Activated CD4-positive, alpha-beta T cell treated with anti-CD3 and anti-CD28 coated beads, Interleukin-2, Interleukin-4, amounts not matched to agents 100 ng/mL and 50 ng/mL, durations not matched to agents 16 hours and 8 hours (primary cell): Measurements from ENCODE around the gene BRCA2.

ENCODE experiments used
- DNase-seq: peaks from one replicate; pipeline ENCODE4 v3.0.0-alpha.2; 2020; ENCODE audit warnings: low spot score

The BRCA2 gene

DNA sequence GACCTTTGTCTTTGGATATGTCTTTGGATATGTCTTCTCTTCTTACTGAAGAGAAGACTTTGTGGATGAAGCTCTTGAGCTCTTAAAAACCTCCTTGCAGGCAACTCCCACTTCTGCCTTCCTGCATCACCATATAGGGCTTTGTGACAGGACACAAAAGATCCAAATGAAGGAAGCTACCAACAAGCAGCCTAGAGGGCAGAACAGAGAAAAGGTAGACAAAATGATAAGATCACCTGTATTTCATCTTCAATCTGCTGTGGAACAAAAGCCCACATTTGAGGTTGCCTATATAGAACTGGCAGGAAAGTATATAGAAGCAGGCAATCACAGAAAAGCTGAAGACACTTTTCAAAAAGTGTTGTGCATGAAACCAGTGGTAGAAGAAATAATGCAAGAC lies 70.1 kb downstream of the BRCA2 start:
- no peak for DNase-seq

DNA sequence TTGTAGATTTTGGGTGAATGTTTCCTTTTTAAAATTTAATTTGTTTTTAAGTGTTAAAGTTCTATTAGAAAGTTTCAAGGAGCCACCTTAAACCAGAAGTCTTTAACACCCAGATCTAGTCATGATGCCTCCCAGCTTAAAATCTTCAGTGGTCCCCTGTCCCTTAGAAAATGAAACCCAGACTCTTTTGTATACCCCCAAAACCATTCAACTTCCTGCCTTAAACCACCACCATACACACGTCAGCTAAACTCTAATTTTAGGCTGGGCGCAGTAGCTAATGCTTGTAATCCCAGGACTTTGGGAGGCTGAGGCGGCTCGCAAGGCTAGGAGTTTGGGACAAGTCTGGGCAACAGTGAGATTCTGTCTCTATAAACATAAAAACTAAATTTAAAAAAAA lies 74.7 kb downstream of the BRCA2 start:
- no peak for DNase-seq

DNA sequence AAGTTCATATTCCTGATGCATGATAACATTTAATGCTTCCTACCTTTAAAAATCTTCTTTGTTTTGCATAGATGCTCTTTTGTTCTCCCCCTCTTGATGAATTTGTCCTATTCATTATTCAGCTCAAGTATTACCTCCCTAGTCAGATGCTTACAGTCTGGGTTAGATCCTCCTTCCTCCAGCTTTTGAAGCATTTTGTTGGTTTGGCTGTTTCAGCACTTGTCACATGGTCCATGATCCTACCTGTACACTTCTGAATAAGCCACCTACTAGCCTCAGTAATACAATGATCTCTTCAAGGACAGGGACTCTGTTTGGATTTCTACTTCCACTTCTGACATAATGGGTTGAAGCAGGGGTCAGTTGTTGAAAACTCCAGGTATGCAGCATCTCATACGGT lies 75.2 kb downstream of the BRCA2 start:
- no peak for DNase-seq

DNA sequence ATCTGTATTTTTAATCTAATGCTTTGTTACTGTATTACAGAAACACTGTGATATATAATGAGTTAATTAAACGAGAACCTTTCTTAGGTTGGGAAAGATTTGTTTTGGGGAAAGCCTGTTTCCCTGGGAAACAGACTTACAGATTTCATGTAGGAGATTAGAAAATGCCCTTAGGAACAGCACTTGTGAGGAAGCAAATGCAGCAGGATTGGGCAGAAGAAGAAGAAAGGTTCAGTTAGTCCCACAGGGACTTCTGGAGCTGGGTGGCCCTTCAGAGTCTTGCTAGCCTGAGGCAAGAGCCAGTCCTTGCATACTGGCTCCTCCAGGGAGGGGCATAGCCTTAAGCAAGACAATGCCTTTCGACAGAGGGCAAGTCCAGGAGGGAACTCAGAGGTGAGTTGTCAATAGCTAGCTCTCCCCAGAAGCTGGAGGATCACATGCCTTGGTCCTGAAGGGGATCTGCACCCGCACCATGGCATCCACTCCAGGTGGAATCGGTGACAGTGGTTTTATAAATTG lies 75.9 kb downstream of the BRCA2 start:
- DNase-seq: no peak

DNA sequence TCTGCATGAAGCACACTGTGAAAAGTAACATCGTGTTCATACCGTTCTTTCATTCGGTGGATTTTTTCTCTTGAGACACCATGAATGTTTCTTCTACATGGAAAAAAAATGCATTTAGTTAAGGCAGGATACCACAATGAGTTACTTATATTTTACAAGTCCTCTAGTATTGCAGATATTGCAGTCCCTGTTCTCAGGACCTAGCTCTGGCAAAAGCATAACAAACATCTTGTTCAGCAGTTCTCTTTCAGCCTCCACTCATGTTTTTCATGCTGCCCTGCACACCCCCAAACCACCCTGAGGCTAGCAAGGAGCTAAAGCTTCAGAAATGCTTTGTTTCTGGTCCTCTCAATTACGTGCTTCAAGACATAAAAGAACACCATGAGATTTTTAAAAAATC lies 87.8 kb downstream of the BRCA2 start:
- DNase-seq: no peak

DNA sequence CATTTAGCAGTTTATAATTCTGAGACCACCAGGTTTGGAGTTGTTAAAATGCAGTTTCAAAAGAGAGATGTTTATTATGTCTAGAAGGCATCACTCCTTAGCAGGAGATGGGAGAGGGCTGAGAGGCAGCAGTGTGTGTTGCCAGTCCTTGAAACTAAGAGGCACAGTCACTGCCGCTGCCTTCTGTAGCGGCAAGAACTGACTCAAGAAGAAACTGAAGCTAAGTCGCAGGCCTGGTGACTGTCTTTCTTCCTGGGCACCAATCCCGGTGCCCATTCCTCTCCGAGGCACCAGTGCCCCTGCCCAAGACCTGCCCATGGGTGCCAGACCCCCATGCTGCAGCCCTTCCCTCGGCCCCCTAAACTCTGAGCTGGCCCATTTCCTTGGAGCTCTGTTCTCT lies 92.5 kb downstream of the BRCA2 start:
- DNase-seq: peak; percentile 50

DNA sequence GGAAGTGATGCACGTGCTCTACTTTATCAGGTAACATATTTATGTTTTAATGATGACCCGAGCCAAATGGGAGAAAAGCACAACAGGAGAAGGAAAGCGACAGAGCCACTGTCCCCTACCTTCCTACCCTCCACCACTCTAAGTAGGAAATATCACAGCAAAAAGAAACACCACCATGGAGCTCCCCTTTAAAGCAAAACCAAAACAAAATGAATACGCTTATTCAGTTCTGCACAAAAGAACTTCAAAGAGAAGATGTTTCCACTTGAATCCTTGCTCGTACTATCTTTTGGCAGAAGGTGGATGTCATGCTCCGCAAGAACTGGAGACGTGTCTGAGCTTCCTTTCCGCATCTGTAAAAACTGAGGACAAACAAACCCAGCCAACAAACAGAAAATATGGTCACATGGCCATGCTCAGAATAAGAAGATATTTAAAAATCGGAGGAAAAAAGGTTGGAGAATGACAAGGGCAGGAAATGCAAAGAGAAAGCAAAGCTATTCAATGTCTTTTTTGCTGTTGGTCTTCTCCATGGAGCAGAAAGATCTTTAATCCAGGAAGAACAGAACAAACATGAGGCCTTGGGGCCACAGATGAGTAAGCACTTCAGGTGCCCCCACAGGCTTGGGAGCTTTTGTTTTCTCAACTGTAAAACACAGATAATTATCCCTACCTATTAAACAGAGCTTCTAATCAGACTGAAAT lies 93.1 kb downstream of the BRCA2 start:
- DNase-seq: no peak

DNA sequence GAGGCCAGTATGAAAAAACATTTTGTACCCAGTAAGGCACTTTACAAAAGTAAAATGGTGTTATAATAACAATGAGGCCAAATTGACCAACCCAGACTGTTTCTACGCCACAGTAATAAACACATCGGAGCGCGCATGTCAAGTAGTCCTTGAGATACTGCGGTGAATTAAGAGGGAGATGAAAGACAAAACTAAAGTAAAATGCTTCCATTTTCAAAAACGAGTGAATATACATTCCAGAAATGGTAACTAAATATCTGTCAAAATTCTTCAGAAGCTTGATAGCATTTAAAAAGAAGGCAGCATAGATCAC lies 93.6 kb downstream of the BRCA2 start:
- DNase-seq: no peak

DNA sequence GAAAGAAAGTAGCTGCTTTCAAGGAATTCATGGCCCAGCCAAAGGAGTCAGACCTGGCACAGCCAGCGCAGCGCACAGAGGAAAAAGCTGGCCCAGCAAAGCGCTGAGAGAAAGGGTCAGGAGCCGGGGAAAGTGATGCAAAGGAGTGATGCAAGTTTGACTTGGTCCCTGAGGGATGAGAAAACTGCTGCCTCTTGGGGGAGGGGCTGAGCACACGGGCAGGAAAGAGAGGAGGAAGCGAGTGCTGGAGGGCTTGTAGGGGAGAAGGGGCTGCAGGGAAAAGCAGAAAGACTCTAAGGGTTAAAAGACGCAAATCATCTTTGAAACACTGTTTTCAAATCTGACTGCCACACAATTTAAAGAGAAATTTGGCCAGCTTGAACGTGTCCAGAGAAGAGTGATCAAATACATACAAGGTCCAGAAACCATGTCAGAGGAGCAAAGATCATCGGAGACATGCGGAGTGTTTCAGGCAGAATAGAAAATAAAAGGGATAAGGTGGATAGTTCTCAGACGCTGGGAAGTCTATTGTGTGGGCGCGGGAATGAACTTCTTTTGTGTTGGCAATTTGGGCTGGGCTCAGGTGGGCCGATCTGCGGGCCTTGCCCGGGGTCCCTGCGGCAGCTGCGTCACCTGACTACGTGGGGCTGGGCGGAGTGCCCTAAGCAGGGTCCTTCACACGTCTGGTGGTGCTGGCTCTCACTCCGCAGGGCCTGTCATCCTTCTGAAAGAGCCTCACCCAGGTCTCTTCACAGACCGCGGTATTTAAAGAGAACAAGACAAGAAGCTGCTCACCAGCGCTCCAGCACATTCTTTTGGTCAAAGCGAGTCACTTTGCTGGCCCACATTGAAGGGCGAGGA lies 94.5 kb downstream of the BRCA2 start:
- DNase-seq: no peak

DNA sequence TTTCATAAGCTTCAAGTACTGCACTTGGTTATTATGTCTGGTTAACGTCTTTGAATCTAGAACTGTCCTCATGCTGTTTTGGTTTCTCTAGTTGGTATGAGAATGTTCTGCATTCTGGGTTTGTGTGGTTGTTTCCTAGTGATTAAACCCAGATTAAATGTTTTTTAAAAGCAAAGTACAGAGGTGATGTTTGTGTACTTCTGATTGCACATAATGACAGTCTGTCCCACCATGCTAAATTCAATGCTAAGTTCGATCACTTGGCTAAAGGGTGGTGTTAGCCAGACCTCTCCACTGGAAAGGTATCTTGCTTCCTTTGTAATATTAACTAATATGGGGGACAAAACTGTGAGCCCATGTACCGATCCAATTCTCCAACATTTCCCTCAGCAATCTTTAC lies 98.0 kb downstream of the BRCA2 start:
- DNase-seq: no peak

DNA sequence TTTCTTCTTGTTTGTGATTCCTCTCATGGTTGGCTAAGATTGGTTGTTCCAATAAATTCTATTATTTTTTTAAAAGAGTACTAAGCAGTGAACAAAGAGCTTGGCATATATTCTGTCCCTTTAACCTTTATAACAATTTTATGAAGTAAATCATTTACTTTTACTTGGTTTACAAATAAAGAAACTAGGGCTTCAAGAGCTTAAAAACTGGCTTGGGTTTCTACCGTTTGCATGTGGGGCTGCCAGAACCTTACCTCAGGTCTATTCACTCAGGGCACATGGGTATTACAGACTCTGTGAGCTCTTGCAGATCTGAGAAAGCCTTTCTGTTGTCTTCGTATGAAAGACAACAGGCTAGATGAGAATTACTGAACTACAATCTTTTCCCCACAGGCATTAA lies 99.3 kb downstream of the BRCA2 start:
- DNase-seq: no peak

DNA sequence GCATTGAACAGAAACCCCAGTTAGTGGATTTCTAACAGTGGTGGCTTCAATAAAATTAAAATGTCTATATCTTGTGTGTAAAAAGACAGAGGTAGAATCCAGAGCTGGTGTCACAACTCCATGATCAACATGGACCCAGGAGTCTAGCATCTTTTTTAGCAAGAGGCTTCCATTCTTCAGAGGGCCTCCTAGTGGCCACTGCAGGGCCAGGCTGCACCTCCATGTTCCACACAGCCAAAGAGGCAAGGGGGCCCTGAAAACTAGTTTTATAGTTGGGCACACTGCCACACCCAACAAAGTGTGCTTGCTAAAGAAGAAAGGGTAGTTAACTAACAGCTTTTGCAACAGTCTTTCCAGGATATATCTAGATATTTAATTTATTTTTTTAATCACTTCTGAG lies 99.7 kb downstream of the BRCA2 start:
- peak; percentile 21 for DNase-seq

DNA sequence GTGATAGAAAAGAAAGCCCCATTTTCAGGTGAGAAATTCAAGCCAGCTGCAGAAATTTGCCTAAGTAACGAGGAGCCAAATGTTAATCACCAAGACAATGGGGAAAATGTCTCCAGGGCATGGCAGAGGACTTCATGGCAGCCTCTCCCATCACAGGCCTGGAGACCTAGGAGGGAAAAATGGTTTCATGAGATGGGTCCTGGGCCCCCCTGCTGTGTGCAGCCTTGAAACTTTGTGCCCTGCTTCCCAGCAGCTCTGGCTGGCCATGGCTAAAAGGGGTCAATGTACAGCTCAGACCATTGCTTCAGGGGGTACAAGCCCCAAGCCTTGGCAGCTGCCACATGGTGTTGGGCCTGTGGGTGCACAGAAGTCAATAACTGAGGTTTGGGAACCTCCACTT lies 102.7 kb downstream of the BRCA2 start:
- no peak for DNase-seq

DNA sequence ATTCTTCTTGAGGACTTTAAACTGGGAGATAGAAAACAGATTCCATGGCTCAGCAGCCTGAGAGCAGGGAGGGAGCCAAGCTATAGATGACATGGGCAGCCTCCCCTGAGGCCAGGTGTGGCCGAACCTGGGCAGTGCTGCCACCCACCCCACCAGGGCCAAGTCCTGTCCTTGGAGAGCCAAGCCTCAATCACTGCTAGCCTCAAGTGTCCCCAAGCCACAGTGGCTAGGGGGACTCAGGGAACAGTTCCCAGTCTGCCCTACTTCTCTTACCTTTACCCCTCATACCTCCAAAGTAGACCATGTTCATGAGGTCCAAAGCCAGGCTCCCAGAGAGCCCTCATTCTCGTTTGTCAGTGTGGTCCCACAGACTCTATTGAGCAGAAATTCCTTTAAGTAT lies 104.6 kb downstream of the BRCA2 start:
- DNase-seq: no peak

DNA sequence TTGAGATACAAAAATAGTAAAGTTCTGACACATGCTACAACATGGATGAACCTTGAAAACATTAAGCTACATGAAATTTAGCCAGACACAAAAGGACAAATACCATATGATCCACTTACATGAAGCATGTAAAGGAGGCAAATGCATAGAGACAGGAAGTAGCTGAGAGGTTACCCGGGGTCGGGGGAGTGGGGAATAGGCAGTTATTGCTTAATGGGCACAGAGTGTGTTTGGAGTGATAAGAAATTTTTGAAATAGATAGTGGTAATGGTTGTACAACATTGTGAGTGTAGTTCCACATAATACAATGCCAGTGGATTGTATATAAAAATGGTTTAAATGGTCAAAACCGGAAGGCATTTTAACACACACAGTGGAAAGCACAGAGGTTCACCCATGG lies 108.3 kb downstream of the BRCA2 start:
- DNase-seq: no peak

DNA sequence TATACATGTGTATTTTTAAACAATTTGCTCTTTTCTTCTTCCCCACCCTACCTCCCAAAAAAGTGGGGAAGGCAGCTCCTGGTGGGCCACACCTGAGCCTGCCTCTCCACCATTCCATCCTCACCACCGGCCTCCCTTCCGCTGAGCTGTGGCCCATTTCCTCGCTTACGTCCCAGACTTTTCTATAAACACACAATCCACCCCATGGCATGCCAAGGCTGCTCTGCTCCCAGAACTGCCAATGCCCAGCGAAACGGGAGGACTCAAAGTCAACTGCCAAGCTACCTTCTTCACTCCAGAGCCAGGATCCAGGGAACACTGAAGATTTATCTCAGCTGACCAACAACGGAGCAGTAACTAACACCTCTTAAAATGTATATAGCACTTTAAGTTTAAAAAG lies 109.8 kb downstream of the BRCA2 start:
- DNase-seq: no peak

DNA sequence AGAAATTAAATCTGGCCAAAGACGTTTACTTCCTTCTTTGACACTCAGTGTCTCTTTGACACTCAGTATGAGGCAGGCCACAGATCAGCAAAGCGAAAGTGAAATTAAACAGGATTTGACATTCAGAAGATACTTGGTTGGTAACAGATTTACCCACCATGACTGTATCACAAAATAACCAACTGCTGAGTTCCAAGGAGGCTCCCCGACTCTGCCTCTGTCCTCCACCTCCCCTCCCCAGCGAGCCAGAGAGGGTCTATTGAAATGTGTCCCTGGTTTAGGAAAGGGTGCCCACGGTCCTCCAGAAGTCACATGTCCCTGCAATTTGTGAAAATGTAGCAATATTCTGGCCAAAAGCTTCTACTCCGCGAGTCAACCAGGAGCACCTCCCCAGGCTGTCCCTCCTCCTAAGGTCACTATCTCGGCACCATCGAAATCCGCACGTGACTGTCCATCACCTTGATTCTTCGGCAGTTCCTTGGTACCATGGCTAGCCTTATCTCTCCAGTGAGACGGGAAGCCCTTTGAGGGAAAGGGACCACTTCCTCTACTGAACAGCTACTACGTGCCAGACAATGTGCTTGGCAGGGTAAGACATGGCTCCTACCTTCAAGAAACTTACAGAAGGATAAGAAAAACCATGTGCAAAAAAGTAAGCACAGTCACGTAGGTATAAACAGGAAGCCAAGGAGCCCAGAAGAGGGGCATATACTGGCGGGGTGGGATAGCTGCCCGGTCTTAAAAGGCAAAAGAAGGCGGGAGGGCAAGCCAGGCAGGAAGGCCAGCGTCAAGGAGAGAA lies 111.1 kb downstream of the BRCA2 start:
- peak; percentile 80 for DNase-seq

DNA sequence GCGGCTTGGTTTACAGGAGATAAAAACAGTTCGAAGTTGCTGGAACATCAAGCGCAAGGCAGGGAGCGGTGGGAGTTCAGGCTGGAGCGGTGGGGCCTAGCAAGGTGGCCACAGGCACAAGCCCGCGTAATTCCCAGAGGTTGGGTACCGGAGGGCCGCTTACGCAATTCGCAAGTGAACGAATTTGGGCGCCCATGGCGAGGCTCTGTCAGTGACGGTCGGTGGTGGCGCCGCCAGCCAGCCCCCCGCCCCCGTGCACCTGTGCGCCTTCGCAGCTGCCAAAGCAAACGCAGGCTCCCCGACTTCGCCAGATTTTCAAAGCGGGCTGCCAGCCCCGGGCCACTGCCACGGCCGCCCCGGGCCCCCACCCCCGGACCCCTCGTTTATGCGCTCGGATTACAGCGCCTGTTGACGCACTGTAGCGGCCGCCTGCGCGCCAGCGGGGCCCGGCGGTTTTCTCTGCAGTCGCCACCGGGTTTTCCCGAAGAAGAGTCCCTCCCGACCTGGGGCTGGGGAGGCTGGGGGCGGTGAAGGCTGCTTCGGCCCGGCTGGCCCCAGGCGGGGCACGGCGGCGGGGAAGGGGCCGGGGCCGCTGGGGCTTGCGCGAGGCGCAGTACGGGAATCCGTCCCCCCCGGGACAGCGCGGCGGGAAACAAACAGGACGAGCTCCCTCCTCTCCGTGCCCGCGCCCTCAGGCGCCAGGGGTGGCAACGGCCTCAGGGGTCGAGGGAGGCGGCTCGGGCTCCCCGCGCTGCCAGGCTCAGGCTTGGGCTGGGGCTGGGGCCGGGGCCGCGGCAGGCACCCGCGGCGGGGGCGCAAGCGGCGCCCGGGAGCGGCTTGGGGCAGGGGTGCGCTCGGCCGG lies 111.9 kb downstream of the BRCA2 start:
- DNase-seq: peak; percentile 50

DNA sequence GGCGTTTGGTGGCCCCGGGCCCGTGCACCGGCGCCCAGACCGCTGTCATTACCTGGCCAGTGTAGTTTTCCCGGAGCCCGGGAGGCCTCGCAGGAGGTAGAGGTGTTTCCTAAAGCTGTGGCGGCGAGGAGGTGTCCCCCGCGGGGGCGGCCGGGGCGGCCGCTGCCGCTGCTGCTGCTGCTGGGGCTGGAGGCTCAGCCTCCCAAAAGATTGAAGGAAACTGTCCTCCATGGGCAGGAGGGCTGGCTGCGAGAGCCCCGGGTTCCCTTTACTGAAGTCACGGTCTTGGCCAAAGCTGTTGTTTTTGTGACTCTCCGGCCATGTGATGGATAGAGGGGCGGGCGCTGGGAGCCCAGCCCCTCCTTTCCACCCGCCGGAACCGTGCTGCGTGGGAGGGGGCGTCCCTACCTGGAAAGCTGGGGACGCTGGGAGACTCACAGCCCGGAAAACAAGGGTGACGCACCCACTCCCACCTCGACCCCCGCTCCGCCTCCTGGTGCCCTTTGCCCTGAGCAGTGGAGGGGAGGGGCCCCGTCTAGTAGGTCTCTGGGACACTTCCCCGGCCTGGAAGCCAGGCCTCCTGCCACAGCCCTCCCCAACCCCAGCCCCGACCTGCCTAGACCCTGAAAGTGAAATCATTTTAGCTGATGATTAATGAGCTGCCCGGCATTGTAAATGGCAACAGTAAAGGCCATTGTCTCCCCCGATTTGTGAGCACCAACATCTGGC lies 112.7 kb downstream of the BRCA2 start, which contains the start of gene N4BP2L1:
N4BP2L1 (minus strand) TSS at position 279 of the 729 bp plus-strand sequence; CDS start at position 231, 48 bp downstream.
- peak; percentile 82 for DNase-seq

DNA sequence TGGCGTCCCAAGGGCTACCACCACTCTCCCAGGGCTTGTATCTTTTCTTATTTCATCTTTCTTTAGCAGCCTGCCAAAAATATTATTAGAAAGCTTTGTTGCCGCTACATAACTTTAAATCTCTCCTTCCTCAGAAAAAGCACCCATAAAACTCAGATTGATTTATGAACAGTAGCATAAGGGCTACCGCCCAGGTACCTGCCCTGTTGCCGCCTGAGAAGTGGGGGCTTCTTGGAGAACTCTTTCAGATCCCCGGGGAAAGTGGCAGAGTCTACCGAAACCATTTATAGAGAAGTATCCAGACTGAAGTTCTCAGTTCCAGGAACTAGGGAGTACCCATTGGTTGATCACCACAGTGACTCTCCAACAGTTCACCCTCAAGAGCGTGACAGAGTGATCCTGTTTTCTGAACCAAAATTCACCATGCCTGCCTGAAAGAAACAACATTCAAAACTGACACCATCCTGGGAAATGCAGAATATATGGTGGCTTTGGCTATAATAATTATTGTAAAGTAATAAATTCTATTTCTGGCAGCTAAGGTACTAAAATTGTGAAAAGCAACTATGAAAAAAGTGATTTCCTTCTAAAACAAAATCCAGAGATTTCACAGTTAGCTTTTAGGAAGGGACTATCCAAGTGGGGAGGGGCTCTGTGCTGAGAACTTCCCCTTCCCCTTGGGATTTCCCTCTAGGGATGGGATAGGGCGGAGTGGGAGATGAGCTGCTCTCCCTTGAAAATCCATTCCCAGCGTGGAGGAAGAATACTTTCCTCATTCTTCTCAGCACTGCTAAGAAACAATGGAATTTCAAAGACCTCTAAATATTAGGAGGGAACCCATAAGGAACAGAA lies 113.5 kb downstream of the BRCA2 start:
- DNase-seq: no peak
